Measurements from ENCODE around the gene ZSWIM3. TPM values are rescaled to one million over a fixed set of nuclear protein-coding genes. Genes with fewer than 3 reads are reported as not detected.
"Not testable (repeated sequence)": the region's sequence is repeated elsewhere in the genome, so short reads cannot be mapped to it uniquely, and the experiment has no call there.

The ZSWIM3 gene
- total RNA-seq, 4 donors from 2014 or later, result 2.2 to 8.3 (median 5.7) TPM

- peaks cover 5 to 11% (median 10%) of the 10 kb centered on the region in 4 donors for H3K4me1 ChIP-seq
- no peak for DNase-seq
- TF ChIP-seq POLR2A (IDR thresholded peaks at IDR 0.05) (no peak), POLR2AphosphoS5 (IDR thresholded peaks at IDR 0.05) (no peak), EP300 (IDR thresholded peaks at IDR 0.05; ENCODE audit: low read depth) (no peak)
- TF ChIP-seq, protein P1, sequence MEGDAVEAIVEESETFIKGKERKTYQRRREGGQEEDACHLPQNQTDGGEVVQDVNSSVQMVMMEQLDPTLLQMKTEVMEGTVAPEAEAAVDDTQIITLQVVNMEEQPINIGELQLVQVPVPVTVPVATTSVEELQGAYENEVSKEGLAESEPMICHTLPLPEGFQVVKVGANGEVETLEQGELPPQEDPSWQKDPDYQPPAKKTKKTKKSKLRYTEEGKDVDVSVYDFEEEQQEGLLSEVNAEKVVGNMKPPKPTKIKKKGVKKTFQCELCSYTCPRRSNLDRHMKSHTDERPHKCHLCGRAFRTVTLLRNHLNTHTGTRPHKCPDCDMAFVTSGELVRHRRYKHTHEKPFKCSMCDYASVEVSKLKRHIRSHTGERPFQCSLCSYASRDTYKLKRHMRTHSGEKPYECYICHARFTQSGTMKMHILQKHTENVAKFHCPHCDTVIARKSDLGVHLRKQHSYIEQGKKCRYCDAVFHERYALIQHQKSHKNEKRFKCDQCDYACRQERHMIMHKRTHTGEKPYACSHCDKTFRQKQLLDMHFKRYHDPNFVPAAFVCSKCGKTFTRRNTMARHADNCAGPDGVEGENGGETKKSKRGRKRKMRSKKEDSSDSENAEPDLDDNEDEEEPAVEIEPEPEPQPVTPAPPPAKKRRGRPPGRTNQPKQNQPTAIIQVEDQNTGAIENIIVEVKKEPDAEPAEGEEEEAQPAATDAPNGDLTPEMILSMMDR (IDR thresholded peaks at IDR 0.05), result no peak
- H3K27me3 ChIP-seq, result no peaks in the 10 kb centered on the region
- no peaks in the 10 kb centered on the region for H3K9me3 ChIP-seq
- peaks cover 0 to 37% (median 6%) of the 10 kb centered on the region in 4 donors for H3K36me3 ChIP-seq
- no peak overlapping the region for H3K27ac ChIP-seq
- 92% methylated on average over 7 of the region's 7 CpGs; no CpG with 5 or more reads in 1 of the 2 donors for WGBS, 2 donors (ENCODE audit: low coverage in 1 of 2)
- intact Hi-C loops (cut with DNase I; ENCODE audit: low total_unique reads) (loop anchor here (10.0 kb wide), 1 partner anchor 103 kb away; the partner anchor contains the start of genes DNTTIP1 and WFDC3), in situ Hi-C loops (cut with MboI; ENCODE audit: low pct_ligation_motif_present in 1 of 4, low pct_unique_long_range_greater_than_20kb in 1 of 4, low sequenced_read_pairs in 3 of 4) (no loop called here)
- H3K4me3 ChIP-seq, result no peak overlapping the region
Measured at GRCh38 chr20:45897692-45898091, 40.3 kb downstream of the ZSWIM3 start.

- in situ Hi-C loops (cut with MboI; ENCODE audit: low pct_ligation_motif_present in 1 of 4, low pct_unique_long_range_greater_than_20kb in 1 of 4, low sequenced_read_pairs in 3 of 4), result no loop called here
Measured at GRCh38 chr20:45898285-45898684, 40.9 kb downstream of the ZSWIM3 start.

GRCh38 chr20:45899046-45899835 is 41.8 kb downstream of the ZSWIM3 start:
- no peaks in the 10 kb centered on the region for H3K4me1 ChIP-seq
- peaks cover 0 to 33% (median 6%) of the 10 kb centered on the region in 4 donors for H3K36me3 ChIP-seq
- no peaks in the 10 kb centered on the region for H3K9me3 ChIP-seq
- intact Hi-C loops (cut with DNase I; ENCODE audit: low total_unique reads), result loop anchor here (10.0 kb wide), 1 partner anchor 104 kb away; the partner anchor contains the start of genes DNTTIP1 and WFDC3
- no peak for DNase-seq
- TF ChIP-seq, protein P1 (IDR thresholded peaks at IDR 0.05), result no peak
- TF ChIP-seq POLR2AphosphoS5 (IDR thresholded peaks at IDR 0.05) (no peak), EP300 (IDR thresholded peaks at IDR 0.05; ENCODE audit: low read depth) (no peak), POLR2A (IDR thresholded peaks at IDR 0.05) (no peak)
- in situ Hi-C loops (cut with MboI; ENCODE audit: low pct_ligation_motif_present in 1 of 4, low pct_unique_long_range_greater_than_20kb in 1 of 4, low sequenced_read_pairs in 3 of 4), result no loop called here
- 79 to 87% methylated on average over 3 to 13 of the region's 13 CpGs for WGBS, 2 donors (ENCODE audit: low coverage in 1 of 2)
- H3K4me3 ChIP-seq, result no peak overlapping the region
- H3K27me3 ChIP-seq, result no peaks in the 10 kb centered on the region
- no peak overlapping the region for H3K27ac ChIP-seq

More at GRCh38 chr20:45898285-45898684, 40.9 kb downstream of the ZSWIM3 start:
- no peaks in the 10 kb centered on the region for H3K27me3 ChIP-seq
- H3K4me1 ChIP-seq, result peaks cover 0 to 5% (median 4%) of the 10 kb centered on the region in 4 donors
- H3K36me3 ChIP-seq, result peaks cover 0 to 37% (median 6%) of the 10 kb centered on the region in 4 donors
- intact Hi-C loops (cut with DNase I; ENCODE audit: low total_unique reads), result loop anchor here (10.0 kb wide), 1 partner anchor 103 kb away; the partner anchor contains the start of genes DNTTIP1 and WFDC3
- no peak overlapping the region for H3K4me3 ChIP-seq
- no peak overlapping the region for H3K27ac ChIP-seq
- WGBS, 2 donors (ENCODE audit: low coverage in 1 of 2), result 91% methylated on average over 12 of the region's 12 CpGs; no CpG with 5 or more reads in 1 of the 2 donors
- TF ChIP-seq, protein P1 (IDR thresholded peaks at IDR 0.05), result no peak
- TF ChIP-seq EP300 (IDR thresholded peaks at IDR 0.05; ENCODE audit: low read depth) (no peak), POLR2A (IDR thresholded peaks at IDR 0.05) (no peak), POLR2AphosphoS5 (IDR thresholded peaks at IDR 0.05) (no peak)
- no peaks in the 10 kb centered on the region for H3K9me3 ChIP-seq
- DNase-seq, result no peak

- in situ Hi-C loops (cut with MboI; ENCODE audit: low pct_ligation_motif_present in 1 of 4, low pct_unique_long_range_greater_than_20kb in 1 of 4, low sequenced_read_pairs in 3 of 4); intact Hi-C loops (cut with DNase I; ENCODE audit: low total_unique reads); H3K4me1 ChIP-seq; H3K27me3 ChIP-seq; DNase-seq; H3K9me3 ChIP-seq; H3K4me3 ChIP-seq; H3K27ac ChIP-seq: not testable (repeated sequence)
- peaks cover 0 to 18% (median 4%) of the 10 kb centered on the region in 4 donors for H3K36me3 ChIP-seq
- 91 to 94% methylated on average over 5 to 6 of the region's 6 CpGs for WGBS, 2 donors (ENCODE audit: low coverage in 1 of 2)
Measured at GRCh38 chr20:45901332-45901731, 43.9 kb downstream of the ZSWIM3 start.
